Activated naive CD8-positive, alpha-beta T cell treated with anti-CD3 and anti-CD28 coated beads, Interleukin-2, amount 50 U/mL, for 24 hours (primary cell): ENCODE results near the gene TARS2.
A peak's percentile ranks its signal among the peaks of the same experiment; 100 is the strongest.

Source experiments
- ATAC-seq: fragments of 150-1000 bp; cut with Tn5 transposase; one replicate; pipeline ENCODE4 v1.10.0; 2021
- DNase-seq: peaks from one replicate; pipeline ENCODE4 v3.0.0; 2021
- H3K27ac Mint-ChIP-seq: one replicate; pipeline ENCODE4 v1.8.0; 2021; ENCODE audit warnings: mild to moderate bottlenecking, mixed read lengths
- H3K27me3 Mint-ChIP-seq: one replicate; pipeline ENCODE4 v1.8.0; 2021; ENCODE audit warnings: mixed read lengths
- H3K36me3 Mint-ChIP-seq: one replicate; pipeline ENCODE4 v1.8.0; 2021; ENCODE audit warnings: low read depth, mixed read lengths
- H3K4me1 Mint-ChIP-seq: one replicate; pipeline ENCODE4 v1.8.0; 2021; ENCODE audit warnings: mixed read lengths
- H3K4me3 Mint-ChIP-seq: one replicate; pipeline ENCODE4 v1.8.0; 2021; ENCODE audit warnings: mild to moderate bottlenecking, moderate library complexity, mixed read lengths
- H3K9me3 Mint-ChIP-seq: one replicate; pipeline ENCODE4 v1.8.0; 2021; ENCODE audit warnings: mixed read lengths

The TARS2 gene

DNA sequence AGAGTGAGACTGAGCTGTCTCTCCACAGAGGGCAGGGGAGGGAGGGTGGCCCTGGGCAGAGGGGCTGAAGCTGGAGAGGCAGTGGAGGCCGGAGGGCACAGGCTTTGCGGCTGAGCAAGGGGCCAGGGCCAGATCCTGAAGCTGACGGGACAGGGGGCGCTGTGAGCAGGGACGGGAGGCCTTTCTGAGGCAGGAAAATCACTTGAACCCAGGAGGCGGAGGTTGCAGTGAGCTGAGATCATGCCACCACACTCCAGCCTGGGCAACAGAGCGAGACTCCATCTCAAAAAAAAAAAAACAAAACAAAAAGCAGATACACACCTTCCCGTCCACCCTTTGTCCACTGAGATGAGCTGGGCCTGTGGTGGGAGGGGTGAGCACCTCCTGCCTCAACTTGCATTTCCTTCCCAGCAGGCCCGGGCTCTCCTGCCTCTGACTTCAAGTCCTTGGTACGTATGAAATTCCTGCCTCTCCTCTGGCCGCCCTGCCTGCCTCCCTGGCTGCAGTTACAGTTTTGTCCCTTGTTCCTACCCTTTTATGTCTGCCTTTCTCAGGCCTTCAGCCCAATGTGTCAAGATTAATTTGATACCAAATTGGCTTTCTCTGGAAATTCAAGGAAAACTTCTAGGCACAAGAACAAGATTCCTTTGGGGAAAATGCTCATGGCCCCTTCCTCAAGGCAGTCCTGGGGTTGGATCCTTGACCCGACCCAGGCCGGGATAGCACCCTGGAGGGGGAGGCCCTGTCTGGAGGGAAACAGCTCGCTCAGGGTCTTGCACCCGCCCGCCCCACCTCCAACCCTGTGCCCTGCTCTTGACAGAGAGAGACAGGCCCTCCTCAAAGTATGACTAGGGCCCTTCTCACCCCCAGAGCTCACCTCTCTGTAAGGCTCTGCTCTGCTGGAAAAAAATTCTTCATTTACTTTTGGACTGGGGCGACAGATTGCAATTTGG lies 50.8 kb downstream of the TARS2 start:
- Mint-ChIP-seq H3K27me3 (peaks cover 7% of the 10 kb centered on the region), H3K27ac (no peak overlapping the region), H3K4me1 (peaks cover 1% of the 10 kb centered on the region), H3K36me3 (no peaks in the 10 kb centered on the region), H3K9me3 (no peaks in the 10 kb centered on the region), H3K4me3 (no peak overlapping the region)
- DNase-seq = no peak
- no peak for ATAC-seq

DNA sequence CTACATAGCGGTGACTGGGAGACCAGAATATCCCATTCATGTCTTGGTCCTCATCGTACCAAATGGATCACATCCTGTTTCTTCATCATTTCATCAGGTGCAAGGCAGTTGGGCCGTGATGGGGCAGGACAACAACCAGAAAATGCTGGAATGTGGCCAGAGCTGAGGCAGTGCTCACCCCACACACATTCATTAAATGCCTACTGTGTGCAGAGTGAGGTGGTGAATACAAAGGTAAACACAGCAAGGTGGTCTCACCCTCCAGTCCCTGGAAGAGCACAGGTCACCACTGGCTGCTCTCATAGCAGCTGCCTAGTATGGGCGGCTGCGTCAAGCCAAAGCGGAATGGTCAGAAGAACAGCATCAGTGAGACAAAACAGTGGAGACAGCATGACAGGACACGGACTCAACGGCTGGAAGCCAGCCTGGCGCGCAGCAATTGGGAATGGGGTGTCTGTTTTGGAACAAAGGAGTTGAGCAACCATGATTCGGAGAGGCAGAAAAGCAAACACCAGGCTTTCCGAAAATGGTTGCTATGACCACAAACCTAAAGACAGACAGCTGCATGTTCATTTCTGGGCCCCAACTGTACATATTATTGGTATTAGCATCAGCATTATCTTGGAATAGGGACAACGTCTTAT lies 56.4 kb downstream of the TARS2 start:
- H3K9me3 Mint-ChIP-seq = no peaks in the 10 kb centered on the region
- H3K4me1 Mint-ChIP-seq = peaks cover 8% of the 10 kb centered on the region
- H3K4me3 Mint-ChIP-seq = no peak overlapping the region
- H3K27me3 Mint-ChIP-seq = peaks cover 26% of the 10 kb centered on the region
- H3K36me3 Mint-ChIP-seq = no peaks in the 10 kb centered on the region
- H3K27ac Mint-ChIP-seq = no peak overlapping the region
- no peak for ATAC-seq
- no peak for DNase-seq

DNA sequence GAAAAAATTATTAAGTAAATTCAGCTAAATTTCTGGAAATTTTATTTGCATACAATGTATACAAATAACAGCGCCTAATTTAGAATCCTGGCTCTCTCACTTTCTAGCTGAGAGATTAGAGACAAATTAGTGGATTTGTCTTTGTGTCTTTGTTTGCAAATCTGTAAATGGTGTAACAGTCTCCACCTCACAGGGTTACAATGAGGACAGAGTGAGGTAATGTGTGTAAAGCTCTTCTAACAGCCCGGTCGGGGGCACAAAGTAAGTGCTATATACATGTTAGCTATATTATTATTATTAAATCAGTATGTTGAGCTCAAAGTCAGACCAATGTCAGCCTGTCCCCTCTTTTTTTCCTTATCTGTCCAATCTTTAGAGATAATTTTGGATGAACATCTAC lies 57.0 kb downstream of the TARS2 start:
- DNase-seq = no peak
- Mint-ChIP-seq H3K4me1 (peaks cover 8% of the 10 kb centered on the region), H3K27me3 (peaks cover 26% of the 10 kb centered on the region), H3K4me3 (no peak overlapping the region), H3K36me3 (no peaks in the 10 kb centered on the region), H3K27ac (no peak overlapping the region), H3K9me3 (no peaks in the 10 kb centered on the region)
- no peak for ATAC-seq

DNA sequence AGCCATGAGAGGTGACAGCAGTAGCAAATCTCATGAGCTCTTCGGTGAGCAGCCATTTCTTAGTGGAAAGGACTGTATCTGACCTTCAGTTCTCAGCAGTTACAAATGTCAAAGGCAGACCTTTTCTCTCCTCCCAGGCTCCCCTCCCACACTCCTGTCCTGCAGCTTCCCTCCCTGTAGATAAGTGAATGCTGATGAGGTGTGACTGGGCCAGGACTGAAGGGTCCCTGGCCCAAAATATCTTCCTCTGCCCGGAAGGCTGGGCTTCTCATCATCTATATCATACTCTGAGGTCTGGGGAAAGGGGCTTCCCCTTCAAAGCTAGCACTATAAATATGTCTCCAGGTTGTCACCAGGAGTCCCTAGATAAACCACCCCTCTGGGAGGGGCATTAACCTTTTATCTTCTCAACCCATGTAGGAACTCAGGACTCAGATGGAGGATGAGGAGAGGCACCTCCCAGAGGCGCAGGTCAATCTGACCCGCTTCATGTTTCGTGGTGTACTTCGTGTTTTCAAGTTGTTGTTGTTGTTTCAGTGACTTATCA lies 58.3 kb downstream of the TARS2 start:
- DNase-seq (no peak), ATAC-seq (peak; percentile 35)
- Mint-ChIP-seq H3K4me3 (no peak overlapping the region), H3K4me1 (peaks cover 14% of the 10 kb centered on the region), H3K9me3 (no peaks in the 10 kb centered on the region), H3K36me3 (no peaks in the 10 kb centered on the region), H3K27ac (no peak overlapping the region), H3K27me3 (peaks cover 34% of the 10 kb centered on the region)

DNA sequence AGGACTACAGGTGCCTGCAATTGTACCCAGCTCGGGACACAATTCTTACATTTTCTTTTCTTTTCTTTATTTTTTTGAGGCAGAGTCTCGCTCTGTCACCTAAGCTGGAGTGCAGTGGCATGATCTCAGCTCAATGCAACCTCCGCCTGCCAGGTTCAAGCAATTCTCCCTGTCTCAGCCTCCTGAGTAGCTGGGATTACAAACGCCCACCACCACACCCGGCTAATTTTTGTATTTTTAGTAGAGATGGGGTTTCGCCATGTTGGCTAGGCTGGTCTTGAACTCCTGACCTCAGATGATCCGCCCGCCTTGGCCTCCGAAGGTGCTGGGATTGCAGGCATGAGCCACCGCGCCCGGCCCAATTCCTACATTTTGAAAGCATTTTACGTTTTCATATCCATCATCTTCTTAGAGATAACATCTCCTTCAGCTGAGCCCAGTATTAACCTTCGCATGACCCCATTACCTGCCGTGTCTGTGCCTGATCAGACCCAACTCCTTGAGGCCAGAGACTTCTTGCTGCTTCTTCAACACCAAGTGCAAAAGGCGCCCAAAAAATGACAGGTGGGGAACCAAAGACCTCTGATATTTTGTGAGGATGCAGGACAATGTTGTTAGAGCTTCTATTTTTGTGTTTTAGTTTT lies 59.2 kb downstream of the TARS2 start:
- Mint-ChIP-seq H3K27ac (no peak overlapping the region), H3K27me3 (peaks cover 41% of the 10 kb centered on the region), H3K4me3 (no peak overlapping the region), H3K4me1 (peaks cover 19% of the 10 kb centered on the region), H3K9me3 (no peaks in the 10 kb centered on the region), H3K36me3 (no peaks in the 10 kb centered on the region)
- DNase-seq (no peak), ATAC-seq (no peak)

DNA sequence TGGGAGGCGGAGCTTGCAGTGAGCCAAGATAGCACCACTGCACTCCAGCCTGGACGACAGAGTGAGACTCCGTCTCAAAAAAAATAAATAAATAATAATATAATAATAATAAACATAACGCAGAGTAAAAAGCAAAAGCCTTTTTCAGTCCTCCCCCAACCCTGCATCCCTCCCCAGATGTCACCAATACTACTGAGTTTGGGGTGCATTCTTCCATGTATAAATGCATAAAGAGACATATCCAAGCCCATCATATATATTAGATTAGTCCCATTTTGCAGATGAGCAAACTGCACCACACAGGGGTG lies 61.1 kb downstream of the TARS2 start:
- H3K9me3 Mint-ChIP-seq = no peaks in the 10 kb centered on the region
- no peak for DNase-seq
- no peaks in the 10 kb centered on the region for H3K36me3 Mint-ChIP-seq
- no peak overlapping the region for H3K27ac Mint-ChIP-seq
- peaks cover 40% of the 10 kb centered on the region for H3K27me3 Mint-ChIP-seq
- peak overlapping the region; percentile 75 for H3K4me3 Mint-ChIP-seq
- H3K4me1 Mint-ChIP-seq = peaks cover 31% of the 10 kb centered on the region
- ATAC-seq = no peak

DNA sequence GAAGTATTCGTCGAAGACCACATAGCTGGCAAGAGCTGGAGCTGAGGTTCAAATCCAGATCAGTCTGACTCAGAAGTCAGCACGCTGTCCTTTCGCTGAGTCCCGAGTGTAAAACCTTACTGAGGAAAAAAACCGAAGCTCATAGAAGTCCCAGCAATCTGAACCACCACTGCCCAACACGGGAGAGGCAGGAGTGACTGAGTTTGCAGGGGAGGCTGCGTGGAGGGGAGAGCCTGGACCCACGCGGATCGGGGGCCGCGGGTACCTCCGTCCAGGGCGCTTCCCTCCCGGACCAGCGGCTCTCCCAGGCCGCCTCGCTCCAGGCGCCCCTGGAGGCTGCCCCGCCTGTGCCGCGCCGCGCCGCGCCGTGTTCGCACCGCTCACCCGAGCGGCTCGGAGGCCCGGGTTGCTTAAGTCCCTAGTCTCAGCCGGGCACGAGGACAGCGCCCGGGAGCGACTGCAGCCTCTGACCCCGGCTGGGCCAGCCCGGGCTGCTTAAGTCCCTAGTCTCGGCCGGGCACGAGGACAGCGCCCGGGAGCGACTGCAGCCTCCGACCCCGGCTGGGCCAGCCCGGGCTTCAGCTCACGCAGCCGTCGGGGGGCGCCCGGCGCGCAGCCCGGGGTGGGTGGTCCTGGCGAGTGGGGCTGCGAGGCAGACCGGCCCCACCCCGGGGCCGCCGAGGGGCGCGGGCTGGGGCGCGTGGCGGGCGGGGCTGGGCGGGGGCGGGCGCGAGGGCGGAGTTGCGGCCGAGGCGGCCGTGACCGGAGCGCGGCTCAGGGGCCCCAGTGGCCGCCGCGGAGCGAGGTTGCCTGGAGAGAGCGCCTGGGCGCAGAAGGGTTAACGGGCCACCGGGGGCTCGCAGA lies 61.6 kb downstream of the TARS2 start, which contains the start of gene ADAMTSL4:
ADAMTSL4 (plus strand) TSS at position 777 of the 864 bp plus-strand sequence. CDS start 2,881 bp downstream, outside the sequence.
- Mint-ChIP-seq H3K36me3 (no peaks in the 10 kb centered on the region), H3K4me3 (peak within 1 kb of the TSS; percentile 75), H3K27me3 (peaks cover 37% of the 10 kb centered on the region), H3K9me3 (no peaks in the 10 kb centered on the region), H3K4me1 (peaks cover 31% of the 10 kb centered on the region), H3K27ac (no peak within 1 kb of the TSS)
- DNase-seq (peak; percentile 53), ATAC-seq (peak; percentile 73)

DNA sequence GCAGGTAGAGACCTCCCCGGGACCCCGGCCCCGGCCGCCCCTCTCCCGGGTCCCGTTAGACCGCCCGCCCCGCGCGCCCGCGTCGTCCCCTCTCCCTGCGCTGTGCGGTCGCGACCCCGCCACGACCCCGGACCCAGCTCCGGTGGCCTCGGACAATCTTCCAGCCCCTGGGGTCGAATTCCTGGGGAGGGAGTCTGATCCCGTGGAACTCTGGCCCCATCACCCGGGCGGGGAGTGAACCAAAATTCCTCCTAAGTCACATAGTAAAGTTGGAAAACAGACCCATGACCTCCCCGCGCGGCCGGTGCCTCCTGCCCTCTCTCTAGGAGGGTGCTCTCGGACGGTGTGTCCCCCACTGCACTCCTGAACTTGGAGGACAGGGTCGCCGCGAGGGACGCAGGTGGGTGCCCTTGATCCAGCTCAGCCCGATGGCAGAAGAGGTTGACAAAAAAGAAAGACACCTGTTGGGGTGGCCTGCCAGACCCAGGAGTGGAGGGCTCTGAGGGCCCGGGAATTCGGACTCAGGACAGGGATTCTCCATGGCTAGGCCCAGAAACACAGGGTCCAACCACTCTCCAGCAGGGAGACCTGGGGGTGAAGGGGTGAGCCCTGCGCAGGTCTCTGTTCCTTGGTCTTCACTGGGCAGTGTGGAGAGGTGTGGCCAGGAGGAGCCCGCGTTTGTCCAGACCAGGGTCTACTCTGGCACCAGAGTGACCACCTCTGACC lies 62.4 kb downstream of the TARS2 start:
- Mint-ChIP-seq H3K4me1 (peaks cover 31% of the 10 kb centered on the region), H3K27ac (no peak overlapping the region), H3K9me3 (no peaks in the 10 kb centered on the region), H3K27me3 (peaks cover 37% of the 10 kb centered on the region), H3K36me3 (no peaks in the 10 kb centered on the region), H3K4me3 (peak overlapping the region; percentile 70)
- DNase-seq (no peak), ATAC-seq (no peak)

DNA sequence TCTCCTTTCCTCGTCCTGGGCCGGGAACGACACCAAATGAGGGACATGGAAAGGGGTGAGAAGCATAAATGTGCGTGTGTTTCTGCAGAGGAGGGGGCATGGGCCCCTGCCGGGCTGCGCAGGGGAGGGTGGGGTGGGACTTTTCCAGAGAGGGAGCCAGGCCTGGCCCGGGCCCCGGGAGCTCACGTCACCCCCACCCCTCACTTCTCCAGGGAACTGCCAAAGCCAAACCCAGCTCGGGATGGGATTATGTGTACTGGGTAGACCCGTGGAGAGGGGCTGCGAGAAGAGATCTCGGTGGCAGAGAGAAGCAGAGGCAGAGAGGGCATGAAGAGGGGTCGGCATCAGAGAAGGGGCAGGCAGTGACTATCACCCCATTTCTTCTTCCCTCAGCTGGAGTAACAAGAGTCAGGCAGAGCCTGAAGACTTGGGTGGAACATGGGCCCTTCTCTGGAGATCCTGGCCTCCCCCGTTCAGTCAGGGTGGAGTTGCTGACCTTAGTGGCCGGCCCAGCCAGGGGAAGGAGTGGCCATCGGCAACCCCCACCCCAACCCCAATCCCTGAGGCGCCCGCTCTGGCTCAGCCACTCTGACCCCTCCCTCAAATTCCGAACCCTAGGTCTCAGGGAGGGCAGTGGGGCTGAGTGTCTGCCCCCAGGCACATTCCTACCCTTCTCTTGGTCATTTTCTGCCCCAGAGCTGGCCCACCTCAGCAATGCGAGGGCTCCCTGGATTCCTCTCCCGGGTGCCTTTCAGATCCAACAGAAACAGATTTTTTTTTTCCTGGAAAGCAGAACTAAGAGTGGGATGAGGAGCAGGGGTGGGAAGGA lies 63.2 kb downstream of the TARS2 start:
- Mint-ChIP-seq H3K4me1 (peaks cover 29% of the 10 kb centered on the region), H3K4me3 (peak overlapping the region; percentile 70), H3K36me3 (no peaks in the 10 kb centered on the region), H3K27me3 (peaks cover 35% of the 10 kb centered on the region), H3K9me3 (no peaks in the 10 kb centered on the region), H3K27ac (no peak overlapping the region)
- DNase-seq (no peak), ATAC-seq (no peak)

DNA sequence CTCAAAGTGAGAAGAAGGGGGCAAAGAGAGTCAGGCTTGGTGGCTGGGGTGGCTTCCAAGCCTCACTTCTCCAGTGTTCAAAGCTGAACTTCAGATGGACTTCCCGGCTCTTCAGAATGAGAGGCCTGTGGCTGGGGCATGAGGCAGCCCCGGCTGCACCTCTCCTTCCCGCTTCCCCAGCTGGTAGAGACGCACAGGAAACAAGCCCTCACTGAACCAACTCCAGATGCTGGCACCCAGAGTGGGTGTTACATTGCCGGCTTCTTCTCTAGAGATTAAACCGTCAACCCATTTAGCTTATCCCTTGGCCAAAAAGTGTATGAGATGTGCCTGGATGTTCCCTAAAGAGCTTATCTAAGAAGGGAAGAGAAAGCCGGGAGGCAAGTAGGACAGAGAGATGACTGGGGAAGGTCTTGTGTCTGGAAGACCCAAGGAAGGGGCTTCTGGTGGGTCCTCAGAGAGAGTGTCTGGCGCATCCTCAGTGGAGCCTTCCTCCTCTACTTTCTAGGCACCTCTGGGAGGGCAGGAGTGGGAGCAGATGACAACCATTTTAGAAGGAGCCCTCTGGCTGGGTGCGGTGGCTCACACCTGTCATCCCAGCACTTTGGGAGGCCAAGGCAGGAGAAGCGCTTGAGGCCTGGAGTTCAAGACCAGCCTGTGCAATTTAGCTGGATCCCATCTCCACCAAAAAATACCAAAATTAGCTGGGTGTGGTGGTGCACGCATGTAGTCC lies 64.0 kb downstream of the TARS2 start:
- DNase-seq = no peak
- no peak overlapping the region for H3K27ac Mint-ChIP-seq
- H3K36me3 Mint-ChIP-seq = no peaks in the 10 kb centered on the region
- no peak overlapping the region for H3K4me3 Mint-ChIP-seq
- peaks cover 33% of the 10 kb centered on the region for H3K27me3 Mint-ChIP-seq
- H3K9me3 Mint-ChIP-seq = no peaks in the 10 kb centered on the region
- ATAC-seq = no peak
- peaks cover 26% of the 10 kb centered on the region for H3K4me1 Mint-ChIP-seq

DNA sequence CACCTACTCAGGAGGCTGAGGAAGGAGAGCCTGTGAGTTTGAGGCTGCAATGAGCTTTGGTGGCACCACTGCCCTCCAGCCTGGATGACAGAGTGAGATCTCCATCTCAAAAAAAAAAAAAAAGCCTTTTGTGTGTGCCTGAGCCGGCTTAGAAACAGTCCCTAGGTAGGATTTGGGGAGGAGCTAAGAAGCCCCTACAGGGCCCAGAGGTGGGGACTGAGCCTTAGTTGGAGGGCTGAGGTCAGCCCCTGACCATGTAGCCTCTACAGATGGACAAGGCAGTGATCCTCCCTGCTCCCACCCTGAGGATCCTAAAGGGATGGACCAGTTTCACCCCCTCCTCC lies 64.5 kb downstream of the TARS2 start:
- Mint-ChIP-seq H3K27me3 (peaks cover 29% of the 10 kb centered on the region), H3K4me1 (peaks cover 26% of the 10 kb centered on the region), H3K4me3 (no peak overlapping the region), H3K36me3 (no peaks in the 10 kb centered on the region), H3K9me3 (no peaks in the 10 kb centered on the region), H3K27ac (no peak overlapping the region)
- ATAC-seq (no peak), DNase-seq (no peak)

DNA sequence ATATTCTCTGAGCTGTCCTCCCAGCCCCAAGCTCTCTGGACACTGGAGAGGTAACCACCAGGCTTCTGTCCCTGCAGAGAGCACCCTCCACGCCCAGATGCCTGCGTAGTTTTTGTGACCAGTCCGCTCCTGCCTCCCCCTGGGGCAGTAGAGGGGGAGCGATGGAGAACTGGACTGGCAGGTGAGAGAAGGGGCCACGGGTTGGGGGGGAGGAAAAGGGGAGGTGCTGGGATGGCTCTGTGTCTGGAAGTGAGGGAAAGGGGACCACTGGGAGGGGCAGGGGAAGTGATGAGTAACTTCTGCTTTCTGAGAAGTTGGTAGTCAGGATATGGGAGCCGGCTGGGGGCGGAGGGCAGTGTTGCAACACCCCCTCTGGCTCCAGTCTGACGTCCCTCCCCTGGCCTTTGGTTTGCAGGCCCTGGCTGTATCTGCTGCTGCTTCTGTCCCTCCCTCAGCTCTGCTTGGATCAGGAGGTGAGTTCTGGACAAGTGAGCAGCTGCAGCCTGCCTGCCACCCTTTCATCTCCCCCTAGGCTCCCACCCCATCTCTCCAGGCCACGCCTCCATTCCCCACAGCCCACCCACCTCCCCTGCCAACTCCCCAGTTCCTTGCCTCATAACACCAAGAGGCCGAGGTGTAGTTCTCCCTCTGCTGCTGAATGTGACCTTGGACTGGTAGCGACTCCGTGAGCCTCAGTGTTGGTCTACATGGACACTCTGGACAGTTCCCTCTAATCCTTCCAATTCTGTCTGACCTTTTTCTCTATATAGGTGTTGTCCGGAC lies 65.1 kb downstream of the TARS2 start:
- Mint-ChIP-seq H3K4me3 (no peak overlapping the region), H3K36me3 (no peaks in the 10 kb centered on the region), H3K27me3 (peaks cover 25% of the 10 kb centered on the region), H3K4me1 (peaks cover 26% of the 10 kb centered on the region), H3K9me3 (no peaks in the 10 kb centered on the region), H3K27ac (no peak overlapping the region)
- DNase-seq = no peak
- ATAC-seq = peak; percentile 7
